H1 (cell line): Measurements from ENCODE around the gene ATP1B3. TPM values are rescaled to one million over a fixed set of nuclear protein-coding genes. Genes with fewer than 3 reads are reported as not detected.

Source experiments
- CTCF ChIA-PET: fragments of 300-600 bp; sonication (Branson Sonifier 250); formaldehyde crosslinking; loops from one replicate; lab custom pipeline; 2021; ENCODE audit not compliant: partially characterized antibody; lab: Charles Lee
- POLR2A ChIA-PET: fragments of 300-600 bp; sonication (Branson Sonifier 250); formaldehyde crosslinking; loops from one replicate; lab custom pipeline; 2021; ENCODE audit warnings: inconsistent platforms; ENCODE audit not compliant: partially characterized antibody; lab: Charles Lee
- DNase-seq, 2 experiments: peaks; one replicate each; pipeline versions ENCODE4 v3.0.0 to v3.0.0-alpha.2; 2010 to 2022; ENCODE audit warnings: low spot score in 2 of 2, low read depth in 1 of 2, mixed read lengths in 1 of 2
- FAIRE-seq: peaks from 2 replicates; lab custom pipeline; 2011; peaks lifted over from hg19 to GRCh38; lab: Jason Lieb, UNC
- H2AFZ ChIP-seq: 2 replicates; pipeline ENCODE4 v1.8.1; 2012; ENCODE audit warnings: low read length, inconsistent platforms
- H2AK5ac ChIP-seq: 2 replicates; pipeline ENCODE4 v1.6.1; 2013; ENCODE audit warnings: low read depth, low read length
- H2BK120ac ChIP-seq: replicated peaks from 2 replicates; pipeline ENCODE3; 2013; ENCODE audit warnings: low read depth, low read length, inconsistent platforms
- H2BK12ac ChIP-seq: 2 replicates; pipeline ENCODE4 v1.6.1; 2013; ENCODE audit warnings: low read depth, low read length
- H2BK15ac ChIP-seq: 2 replicates; pipeline ENCODE4 v1.6.1; 2013; ENCODE audit warnings: low read length
- H2BK20ac ChIP-seq: 2 replicates; pipeline ENCODE4 v1.6.1; 2013; ENCODE audit warnings: low read length
- H2BK5ac ChIP-seq: 2 replicates; pipeline ENCODE4 v1.6.1; 2013; ENCODE audit warnings: low read depth, low read length
- H3K14ac ChIP-seq: 2 replicates; pipeline ENCODE4 v1.6.1; 2013; ENCODE audit warnings: inconsistent platforms; ENCODE audit not compliant: insufficient read length
- H3K18ac ChIP-seq: 2 replicates; pipeline ENCODE4 v1.6.1; 2013; ENCODE audit warnings: low read length; ENCODE audit errors: extremely low read depth
- H3K23ac ChIP-seq: 2 replicates; pipeline ENCODE4 v1.6.1; 2013; ENCODE audit warnings: inconsistent platforms; ENCODE audit not compliant: insufficient read length
- H3K23me2 ChIP-seq: 2 replicates; pipeline ENCODE4 v1.6.1; 2013; ENCODE audit warnings: low read depth, low read length
- H3K27ac ChIP-seq: 2 replicates; pipeline ENCODE4 v1.6.1; 2011; ENCODE audit warnings: low read depth, low read length, inconsistent platforms
- H3K27me3 ChIP-seq, 4 experiments: replicated peaks in 1 of 4; 1 replicate in 1 of 4; 2 replicates in 3 of 4; pipeline versions ENCODE4 v1.6.1 to v1.8.1; 2011 to 2013; ENCODE audit warnings: low read length in 3 of 4, mild to moderate bottlenecking in 3 of 4, inconsistent platforms in 2 of 4, mixed read lengths in 2 of 4, moderate library complexity in 1 of 4; ENCODE audit not compliant: control insufficient read depth in 3 of 4, insufficient read depth in 3 of 4; ENCODE audit errors: extremely low read depth in 1 of 4
- H3K36me3 ChIP-seq, 4 experiments: 2 replicates each; pipeline versions ENCODE4 v1.6.1 to v1.8.1; 2011 to 2013; ENCODE audit warnings: mild to moderate bottlenecking in 4 of 4, low read length in 3 of 4, moderate library complexity in 2 of 4, control low read depth in 1 of 4, inconsistent platforms in 1 of 4; ENCODE audit not compliant: insufficient read depth in 4 of 4, control insufficient read depth in 2 of 4
- H3K4ac ChIP-seq: replicated peaks from 2 replicates; pipeline ENCODE3; 2013; ENCODE audit warnings: low read length, low read depth, mixed read lengths, inconsistent platforms; ENCODE audit not compliant: insufficient read length
- H3K4me1 ChIP-seq, 4 experiments: replicated peaks in 1 of 4; 1 replicate in 1 of 4; 2 replicates in 3 of 4; pipeline versions ENCODE4 v1.6.1 to v1.8.1; 2011 to 2013; ENCODE audit warnings: low read length in 3 of 4, inconsistent platforms in 2 of 4, mixed read lengths in 1 of 4; ENCODE audit not compliant: insufficient read depth in 4 of 4, control insufficient read depth in 3 of 4
- H3K4me2 ChIP-seq, 2 experiments: 2 replicates each; pipeline versions ENCODE4 v1.6.1 to v1.8.1; 2011 to 2013; ENCODE audit warnings: low read depth in 2 of 2, low read length in 2 of 2, control low read depth in 1 of 2, inconsistent platforms in 1 of 2, mild to moderate bottlenecking in 1 of 2; ENCODE audit not compliant: insufficient read depth in 1 of 2
- H3K4me3 ChIP-seq, 4 experiments: fragments of 200-600, 300-600 bp in 1 of 4; sonication (generic), shearing (Covaris generic), sonication (Bioruptor Twin) in 1 of 4; 2 replicates each; pipeline versions ENCODE4 v1.5.1 to v1.8.1; 2011 to 2016; ENCODE audit warnings: low read length in 4 of 4, low read depth in 3 of 4, control low read depth in 2 of 4, inconsistent platforms in 2 of 4, mild to moderate bottlenecking in 2 of 4, mixed read lengths in 1 of 4, moderate library complexity in 1 of 4; ENCODE audit not compliant: insufficient read depth in 2 of 4; ENCODE audit errors: extremely low read depth in 1 of 4
- H3K56ac ChIP-seq: replicated peaks from 2 replicates; pipeline ENCODE3; 2013; ENCODE audit warnings: low read depth, mild to moderate bottlenecking, mixed read lengths, low read length, inconsistent platforms; ENCODE audit not compliant: insufficient read length
- H3K79me1 ChIP-seq: 2 replicates; pipeline ENCODE4 v1.6.1; 2013; ENCODE audit warnings: low read depth, low read length, control low read depth
- H3K79me2 ChIP-seq, 2 experiments: 2 replicates each; pipeline versions ENCODE4 v1.6.1 to v1.8.1; 2012 to 2013; ENCODE audit warnings: low read length in 2 of 2, mild to moderate bottlenecking in 2 of 2, inconsistent platforms in 1 of 2; ENCODE audit not compliant: insufficient read depth in 2 of 2, control insufficient read depth in 1 of 2
- H3K9ac ChIP-seq, 4 experiments: replicated peaks in 1 of 4; 1 replicate in 1 of 4; 2 replicates in 3 of 4; pipeline versions ENCODE4 v1.6.1 to v1.8.1; 2011 to 2013; ENCODE audit warnings: low read depth in 3 of 4, low read length in 3 of 4, control low read depth in 2 of 4, mild to moderate bottlenecking in 2 of 4, moderate library complexity in 2 of 4, inconsistent platforms in 1 of 4; ENCODE audit errors: extremely low read depth in 1 of 4
- H3K9me3 ChIP-seq, 2 experiments: 2 replicates each; pipeline versions ENCODE4 v1.6.1 to v1.8.1; 2012 to 2013; ENCODE audit warnings: mild to moderate bottlenecking in 2 of 2, moderate library complexity in 2 of 2, control low read depth in 1 of 2, inconsistent platforms in 1 of 2, low read depth in 1 of 2, low read length in 1 of 2, mixed read lengths in 1 of 2; ENCODE audit not compliant: insufficient read depth in 2 of 2
- H4K20me1 ChIP-seq, 2 experiments: replicated peaks in 1 of 2; 2 replicates each; pipeline versions ENCODE3 to v1.8.1; 2011 to 2013; ENCODE audit warnings: inconsistent platforms in 2 of 2, low read length in 2 of 2, mild to moderate bottlenecking in 1 of 2; ENCODE audit not compliant: insufficient read depth in 2 of 2, control insufficient read depth in 1 of 2
- H4K5ac ChIP-seq: 2 replicates; pipeline ENCODE4 v1.6.1; 2013; ENCODE audit warnings: low read length, low read depth, mixed read lengths, inconsistent platforms; ENCODE audit not compliant: insufficient read length
- H4K8ac ChIP-seq: 2 replicates; pipeline ENCODE4 v1.8.0; 2013; ENCODE audit warnings: mild to moderate bottlenecking, moderate library complexity, low read length, inconsistent platforms; ENCODE audit not compliant: insufficient read depth; ENCODE audit errors: extremely low read depth
- H4K91ac ChIP-seq: replicated peaks from 2 replicates; pipeline ENCODE3; 2013; ENCODE audit warnings: low read length, mixed read lengths, inconsistent platforms; ENCODE audit not compliant: insufficient read length
- ASH2L ChIP-seq: fragments of 200-600, 300-600 bp; sonication (generic); IDR thresholded peaks from one replicate; pipeline ENCODE4 v1.7.1; 2017; ENCODE audit warnings: low read length
- BCL11A ChIP-seq, 2 experiments: IDR thresholded peaks; one replicate each; pipeline ENCODE4 v1.6.1; 2011; ENCODE audit warnings: low read depth in 2 of 2, low read length in 2 of 2, mild to moderate bottlenecking in 2 of 2
- EGR1 ChIP-seq: IDR thresholded peaks from 2 replicates; pipeline ENCODE4 v1.6.1; 2011; ENCODE audit warnings: low read depth, low read length, borderline replicate concordance
- HDAC6 ChIP-seq: IDR thresholded peaks from one replicate; pipeline ENCODE4 v1.7.1; 2012; ENCODE audit warnings: low read depth, mild to moderate bottlenecking, inconsistent platforms, low read length, moderate library complexity
- SIN3A ChIP-seq, 2 experiments: IDR thresholded peaks in 1 of 2; conservative IDR thresholded peaks in 1 of 2; 2 replicates each; pipeline ENCODE4 v1.6.1; 2011 to 2012; ENCODE audit warnings: low read length in 2 of 2, improper control_type of control experiment in 1 of 2, low read depth in 1 of 2, mild to moderate bottlenecking in 1 of 2
- YY1 ChIP-seq: IDR thresholded peaks from 2 replicates; pipeline ENCODE4 v1.6.1; 2011; ENCODE audit warnings: low read depth, mild to moderate bottlenecking, low read length
- WGBS, 2 experiments: shearing (Covaris generic) in 1 of 2; methylation state at CpG; one replicate each; pipeline versions ENCODE4 v1.1.6 to v1.1.7; 2013 to 2015; ENCODE audit warnings: low lambda C conversion rate in 2 of 2, mixed read lengths in 2 of 2, inconsistent platforms in 1 of 2, low coverage in 1 of 2, missing lambda C conversion rate in 1 of 2; ENCODE audit not compliant: insufficient replicate concordance in 2 of 2, insufficient coverage in 1 of 2, insufficient read length in 1 of 2; ENCODE audit errors: extremely low coverage in 1 of 2, missing lambda C conversion rate in 1 of 2; 5-methylcytosine and 5-hydroxymethylcytosine counted together
- polyA plus RNA-seq, 7 experiments: library from polyadenylated mRNA; depleted of rRNA in 3 of 7; stranded (reverse) in 5 of 7; unstranded in 2 of 7; fragments of >200 nt in 5 of 7; fragments of 200-250 nt in 2 of 7; gene quantifications; 1 replicate in 5 of 7; 2 replicates in 1 of 7; 4 replicates in 1 of 7; pipeline versions ENCODE4 v1.2.1 to v1.2.3, GENCODE V29; 2011 to 2013; ENCODE audit warnings: missing spikeins in 2 of 7, mixed read lengths in 2 of 7
- total RNA-seq: library from RNA; stranded (reverse); fragmentation: NEBNext Ultra II Directional; extraction: Animal tissue kit (Norgen Biotek cat#: 25700); gene quantifications from 2 replicates; pipeline ENCODE4 v1.2.1, GENCODE V29; 2021

Gene ATP1B3
- total and polyA plus RNA-seq, 2 of the 8 experiments (the other 6 are each of a cell fraction or from before 2014, with no cell fraction given) = 233 to 342 TPM

DNA sequence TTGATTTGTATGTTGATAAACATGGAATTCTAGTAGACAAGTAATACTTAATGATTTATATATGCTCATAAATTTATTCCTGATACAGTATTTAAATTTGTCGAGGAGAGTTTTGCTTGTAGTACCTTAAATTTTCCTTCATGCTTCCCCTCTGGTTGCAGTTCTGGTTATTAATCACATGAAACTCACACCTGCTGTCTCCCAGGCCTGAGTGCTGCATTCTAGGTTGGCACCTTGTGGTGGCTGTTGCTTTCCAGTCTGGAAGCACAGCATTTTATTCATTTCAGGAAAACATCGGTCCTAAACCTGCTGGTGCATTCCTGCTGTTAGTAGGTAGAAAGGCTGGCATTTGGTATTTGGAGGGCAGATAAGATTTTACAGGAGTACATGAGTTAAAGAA lies 44.9 kb downstream of the ATP1B3 start:
- Histone ChIP-seq H3K9me3 (no peaks in the 10 kb centered on the region), H2BK20ac (no peak overlapping the region)
- TF ChIP-seq SIN3A (conservative IDR thresholded peaks at IDR 0.05 in 1 of 2, IDR thresholded peaks at IDR 0.05 in 1 of 2; ENCODE audit: low read depth in 1 of 2, low read length in 2 of 2) (no peak), BCL11A (IDR thresholded peaks at IDR 0.05; ENCODE audit: low read depth in 2 of 2, low read length in 2 of 2) (no peak), HDAC6 (no peak), YY1 (no peak), EGR1 (no peak), ASH2L (no peak)
- TF ChIP-seq, all 59 proteins: peak for 0
- no peak overlapping the region for H2BK5ac ChIP-seq
- no peak overlapping the region for H4K5ac ChIP-seq
- H3K79me2 ChIP-seq = no peaks in the 10 kb centered on the region
- H3K23me2 ChIP-seq = no peaks in the 10 kb centered on the region; the same call in 1 of the 2 replicates
- no peaks in the 10 kb centered on the region for H3K79me1 ChIP-seq
- H3K23ac ChIP-seq = no peak overlapping the region
- H2BK12ac ChIP-seq = no peak overlapping the region
- H3K18ac ChIP-seq = no peak overlapping the region
- H4K8ac ChIP-seq = no peak overlapping the region
- H3K4ac ChIP-seq = no peak overlapping the region
- no peaks in the 10 kb centered on the region for H4K20me1 ChIP-seq
- no peaks in the 10 kb centered on the region for H3K4me1 ChIP-seq
- H2BK120ac ChIP-seq = no peak overlapping the region
- FAIRE-seq (no peak), DNase-seq (no peak)
- H3K14ac ChIP-seq = no peak overlapping the region
- H3K9ac ChIP-seq = no peak overlapping the region
- no peak overlapping the region for H2AK5ac ChIP-seq
- no peak overlapping the region for H2AFZ ChIP-seq
- WGBS, 2 experiments = 95% methylated on average over 2 of the region's 2 CpGs; no CpG with 5 or more reads in 1 of the 2 experiments
- H3K36me3 ChIP-seq = peaks cover 5 to 68% (median 26%) of the 10 kb centered on the region in 4 experiments; a peak in 6 of 8 replicates
- no peak overlapping the region for H3K27ac ChIP-seq
- no peak overlapping the region for H3K4me2 ChIP-seq
- H3K4me3 ChIP-seq = no peak overlapping the region
- H3K27me3 ChIP-seq = no peaks in the 10 kb centered on the region
- ChIA-PET CTCF (no interaction called here), POLR2A (no interaction called here)
- H4K91ac ChIP-seq = no peak overlapping the region
- H2BK15ac ChIP-seq = no peak overlapping the region
- H3K56ac ChIP-seq = no peak overlapping the region
